GM12878 (cell line): ENCODE measurements around the gene SHC3. TPM values are rescaled to one million over a fixed set of nuclear protein-coding genes. Genes with fewer than 3 reads are reported as not detected.

Experiments
- ATAC-seq: fragments of 200-7000 bp; cut with Tn5 transposase; 3 replicates; pipeline ENCODE4 v1.9.1; 2020; ENCODE audit warnings: mild to moderate bottlenecking, moderate library complexity
- BruUV-seq: library from RNA; stranded (reverse); fragments of 400-500 nt; replicated peaks from 2 replicates; lab custom pipeline; 2021; lab: Mats Ljungman, UMichigan
- CTCF ChIA-PET: fragments of 300-600 bp; sonication (Branson Sonifier 250); formaldehyde crosslinking; extraction: SDS; loops from one replicate; lab custom pipeline; 2021; ENCODE audit warnings: inconsistent platforms; lab: Yijun Ruan, JAX
- POLR2A ChIA-PET: fragments of 350-600 bp; formaldehyde crosslinking; extraction: SDS; loops from one replicate; lab custom pipeline; 2021; ENCODE audit warnings: inconsistent platforms; lab: Charles Lee
- RAD21 ChIA-PET: fragments of 300-600 bp; sonication (Branson Sonifier 250); formaldehyde crosslinking; loops from one replicate; lab custom pipeline; 2023; ENCODE audit warnings: antibody characterized with exemption; ENCODE audit not compliant: unreplicated experiment; lab: Charles Lee
- SMC1A ChIA-PET: fragments of 300-600 bp; sonication (Branson Sonifier 250); formaldehyde crosslinking; loops from one replicate; lab custom pipeline; 2023; ENCODE audit not compliant: unreplicated experiment, uncharacterized antibody; lab: Charles Lee
- DNase-seq: peaks from one replicate; pipeline ENCODE4 v3.0.0-alpha.2; 2011; ENCODE audit warnings: low read depth, low spot score
- FAIRE-seq: peaks from 3 replicates; lab custom pipeline; 2011; peaks lifted over from hg19 to GRCh38; lab: Jason Lieb, UNC
- H2AFZ ChIP-seq: 2 replicates; pipeline ENCODE4 v1.6.0; 2011; ENCODE audit warnings: low read depth, low read length, control low read depth; ENCODE audit not compliant: control insufficient read depth
- H3K27ac ChIP-seq: 2 replicates; pipeline ENCODE4 v1.5.1; 2011; ENCODE audit warnings: control low read depth; ENCODE audit not compliant: control insufficient read depth, insufficient read depth
- H3K27me3 ChIP-seq, 2 experiments: replicated peaks in 1 of 2; 2 replicates each; pipeline versions ENCODE4 v1.6.0 to v1.6.1; 2011; ENCODE audit warnings: low read length in 1 of 2; ENCODE audit not compliant: control insufficient read depth in 2 of 2, insufficient read depth in 2 of 2
- H3K36me3 ChIP-seq, 2 experiments: 2 replicates each; pipeline ENCODE4 v1.5.1; 2011; ENCODE audit warnings: low read length in 1 of 2; ENCODE audit not compliant: control insufficient read depth in 2 of 2, insufficient read depth in 2 of 2
- H3K4me1 ChIP-seq: 2 replicates; pipeline ENCODE4 v1.6.1; 2011; ENCODE audit warnings: mild to moderate bottlenecking, low read length, moderate library complexity, mixed read lengths; ENCODE audit not compliant: control insufficient read depth, insufficient read depth
- H3K4me2 ChIP-seq: 2 replicates; pipeline ENCODE4 v1.6.0; 2011; ENCODE audit warnings: control low read depth; ENCODE audit not compliant: control insufficient read depth, insufficient read depth
- H3K4me3 ChIP-seq: fragments of 200-600 bp; sonication (generic); 2 replicates; pipeline ENCODE4 v1.5.1; 2016
- H3K79me2 ChIP-seq: 2 replicates; pipeline ENCODE4 v1.6.0; 2011; ENCODE audit warnings: low read length; ENCODE audit not compliant: control insufficient read depth, insufficient read depth
- H3K9ac ChIP-seq: 2 replicates; pipeline ENCODE4 v1.8.0; 2011; ENCODE audit warnings: low read length, control low read depth, mixed read lengths; ENCODE audit not compliant: control insufficient read depth, insufficient read depth
- H3K9me3 ChIP-seq: replicated peaks from 3 replicates; pipeline ENCODE4 v1.5.1; 2011; ENCODE audit warnings: mild to moderate bottlenecking, low read length; ENCODE audit not compliant: control insufficient read depth, insufficient read depth
- H4K20me1 ChIP-seq: 2 replicates; pipeline ENCODE4 v1.6.0; 2011; ENCODE audit not compliant: control insufficient read depth, insufficient read depth
- ATF2 ChIP-seq: IDR thresholded peaks from 2 replicates; pipeline ENCODE4 v1.6.1; 2012; ENCODE audit warnings: low read length, inconsistent platforms
- ATF7 ChIP-seq: fragments of 450-650 bp; IDR thresholded peaks from 2 replicates; pipeline ENCODE4 v1.6.1; 2016; ENCODE audit warnings: low read depth, mild to moderate bottlenecking
- BCLAF1 ChIP-seq: fragments of 450-650 bp; IDR thresholded peaks from 2 replicates; pipeline ENCODE4 v1.6.1; 2017; ENCODE audit warnings: antibody characterized with exemption, mild to moderate bottlenecking, moderate library complexity
- BRCA1 ChIP-seq: IDR thresholded peaks from 2 replicates; pipeline ENCODE4 v1.6.1; 2011; ENCODE audit warnings: low read depth, low read length, improper control_type of control experiment
- CUX1 ChIP-seq: IDR thresholded peaks from 2 replicates; pipeline ENCODE4 v1.6.1; 2012; ENCODE audit warnings: improper control_type of control experiment, low read depth, low read length; ENCODE audit not compliant: insufficient replicate concordance
- EZH2 ChIP-seq: IDR thresholded peaks from 2 replicates; pipeline ENCODE4 v1.6.1; 2012; ENCODE audit warnings: low read depth, mild to moderate bottlenecking, control low read depth, inconsistent platforms, low read length, borderline replicate concordance; ENCODE audit not compliant: control insufficient read depth
- GABPA ChIP-seq: IDR thresholded peaks from 2 replicates; pipeline ENCODE4 v1.6.1; 2014; ENCODE audit warnings: antibody characterized with exemption, low read depth, mild to moderate bottlenecking, inconsistent platforms
- HDAC6 ChIP-seq: fragments of 200-600 bp; sonication (generic); IDR thresholded peaks from one replicate; pipeline ENCODE4 v1.8.0; 2017; ENCODE audit warnings: antibody characterized with exemption; ENCODE audit not compliant: unreplicated experiment
- KAT2A ChIP-seq: conservative IDR thresholded peaks from 2 replicates; pipeline ENCODE4 v1.6.1; 2011; ENCODE audit warnings: low read depth, low read length; ENCODE audit not compliant: control insufficient read depth
- KDM1A ChIP-seq: fragments of 200-600 bp; sonication (generic); IDR thresholded peaks from 2 replicates; pipeline ENCODE4 v1.6.1; 2016; ENCODE audit warnings: borderline replicate concordance
- NBN ChIP-seq: fragments of 450-650 bp; IDR thresholded peaks from 2 replicates; pipeline ENCODE4 v1.6.1; 2016
- RBBP5 ChIP-seq: fragments of 200-600 bp; sonication (generic); conservative IDR thresholded peaks from 2 replicates; pipeline ENCODE4 v1.6.1; 2016
- RELB ChIP-seq: fragments of 450-650 bp; IDR thresholded peaks from 2 replicates; pipeline ENCODE4 v1.6.1; 2017; ENCODE audit warnings: low read depth, mild to moderate bottlenecking, moderate library complexity
- SMARCA5 ChIP-seq: fragments of 450-650 bp; IDR thresholded peaks from 2 replicates; pipeline ENCODE4 v1.6.1; 2017; ENCODE audit warnings: mild to moderate bottlenecking
- TAF1 ChIP-seq: IDR thresholded peaks from 2 replicates; pipeline ENCODE4 v1.6.1; 2011; ENCODE audit warnings: mild to moderate bottlenecking, low read depth, low read length, borderline replicate concordance
- WGBS: methylation state at CpG from one replicate; pipeline ENCODE4 v1.1.6; 2016; ENCODE audit warnings: low lambda C conversion rate; ENCODE audit not compliant: insufficient replicate concordance, insufficient coverage; ENCODE audit errors: missing lambda C conversion rate; 5-methylcytosine and 5-hydroxymethylcytosine counted together
- in situ Hi-C: fragments of 300-500 bp; cut with MboI; formaldehyde crosslinking; loops from 9 replicates; pipeline ENCODE4 v1.14.3; 2018; ENCODE audit warnings: mixed read lengths
- intact Hi-C: fragments of 100-400 bp; cut with micrococcal nuclease; formaldehyde crosslinking; loops from one replicate; pipeline ENCODE4 v1.14.2; 2022; ENCODE audit not compliant: unreplicated experiment
- polyA plus RNA-seq, 11 experiments: library from polyadenylated mRNA; depleted of rRNA in 4 of 11; unstranded in 6 of 11; stranded (reverse) in 5 of 11; fragments of >200 nt; fragmentation: Nextera tagmentation in 4 of 11; fragmentation: Illumina TruSeq in 1 of 11; extraction: Ambion mirVana in 4 of 11; extraction: Trizol in 1 of 11; gene quantifications; 1 replicate in 1 of 11; 2 replicates in 10 of 11; pipeline versions ENCODE4 v1.2.1 to v1.2.3, GENCODE V29; 2011 to 2016; ENCODE audit warnings: inconsistent platforms in 2 of 11, missing spikeins in 2 of 11, low read depth in 1 of 11
- total RNA-seq, 4 experiments: library from RNA; depleted of rRNA in 3 of 4; stranded (reverse); fragments of >200 nt in 3 of 4; fragmentation: Illumina TruSeq in 1 of 4; extraction: Trizol in 1 of 4; gene quantifications; 2 replicates each; pipeline versions ENCODE4 v1.2.1 to v1.2.3, GENCODE V29; 2013 to 2021

SHC3 gene
- total and polyA plus RNA-seq, 10 of the 15 experiments (the other 5 are each of a cell fraction or from before 2014, with no cell fraction given) = 0.01 to 0.06 TPM; not detected in 8

- Histone ChIP-seq H3K9ac (no peak overlapping the region), H3K9me3 (no peaks in the 10 kb centered on the region), H2AFZ (no peak overlapping the region), H3K79me2 (no peaks in the 10 kb centered on the region), H3K4me2 (no peak overlapping the region), H3K36me3 (no peaks in the 10 kb centered on the region), H3K4me3 (no peak overlapping the region), H3K4me1 (no peaks in the 10 kb centered on the region), H3K27me3 (no peaks in the 10 kb centered on the region; a peak in 1 of 4 replicates), H3K27ac (no peak overlapping the region), H4K20me1 (no peaks in the 10 kb centered on the region)
- DNase-seq = no peak
- no peak for FAIRE-seq
- ATAC-seq = no peak
- RAD21 ChIA-PET = no interaction called here
- 53% methylated on average over 6 of the region's 6 CpGs for WGBS
- CTCF ChIA-PET = no interaction called here
- BruUV-seq = no TSS peak
- POLR2A ChIA-PET = no interaction called here
- in situ Hi-C loops = no loop called here
- SMC1A ChIA-PET = no interaction called here
- intact Hi-C loops = no loop called here
- TF ChIP-seq KAT2A = no peak
- no peak for TF ChIP-seq KDM1A
- TF ChIP-seq ATF2 = no peak
- no peak for TF ChIP-seq NBN
- no peak for TF ChIP-seq SMARCA5
- no peak for TF ChIP-seq GABPA
- no peak for TF ChIP-seq RBBP5
- no peak for TF ChIP-seq BCLAF1
- TF ChIP-seq RELB = no peak
- TF ChIP-seq CUX1 = no peak
- no peak for TF ChIP-seq HDAC6
- TF ChIP-seq EZH2 = no peak
- TF ChIP-seq TAF1 = no peak
- TF ChIP-seq BRCA1 = no peak
- no peak for TF ChIP-seq ATF7
These were observed 12.7 kb downstream of the SHC3 start for GRCh38 chr9:89165880-89166279.
